Trophoblast cell (in vitro differentiated cells and primary cell): ENCODE data around the gene PDLIM5.

ENCODE experiments used
- DNase-seq, 2 donors: peaks; one replicate each; pipeline ENCODE4 v3.0.0-alpha.2; 2016
- H2AFZ ChIP-seq: 2 replicates; pipeline ENCODE4 v1.6.1; 2013; ENCODE audit warnings: low read length, moderate library complexity, mild to moderate bottlenecking; ENCODE audit not compliant: insufficient read depth, poor library complexity
- H2AK5ac ChIP-seq: 2 replicates; pipeline ENCODE4 v1.6.1; 2013; ENCODE audit warnings: mild to moderate bottlenecking, low read length
- H2BK120ac ChIP-seq: 2 replicates; pipeline ENCODE4 v1.6.1; 2013; ENCODE audit warnings: low read length, mild to moderate bottlenecking, moderate library complexity; ENCODE audit not compliant: insufficient read depth, poor library complexity
- H2BK12ac ChIP-seq: 2 replicates; pipeline ENCODE4 v1.6.1; 2013; ENCODE audit warnings: mild to moderate bottlenecking, low read length, moderate library complexity
- H2BK5ac ChIP-seq: 2 replicates; pipeline ENCODE4 v1.6.1; 2013; ENCODE audit warnings: low read length, low read depth, moderate library complexity, mild to moderate bottlenecking; ENCODE audit not compliant: poor library complexity
- H3K14ac ChIP-seq: 2 replicates; pipeline ENCODE4 v1.6.1; 2013; ENCODE audit warnings: mild to moderate bottlenecking, low read length
- H3K18ac ChIP-seq: 2 replicates; pipeline ENCODE4 v1.6.1; 2013; ENCODE audit warnings: mild to moderate bottlenecking, low read length
- H3K23ac ChIP-seq: 2 replicates; pipeline ENCODE4 v1.6.1; 2013; ENCODE audit warnings: low read length
- H3K27ac ChIP-seq: 2 replicates; pipeline ENCODE4 v1.5.1; 2013; ENCODE audit warnings: low read depth, mild to moderate bottlenecking, inconsistent platforms, low read length, moderate library complexity
- H3K27me3 ChIP-seq: 2 replicates; pipeline ENCODE4 v1.6.1; 2013; ENCODE audit warnings: inconsistent platforms, mild to moderate bottlenecking, low read length, moderate library complexity; ENCODE audit not compliant: insufficient read depth
- H3K36me3 ChIP-seq, 2 experiments: 1 replicate in 1 of 2; 2 replicates in 1 of 2; pipeline ENCODE4 v1.6.1; 2013; ENCODE audit warnings: low read length in 2 of 2, mild to moderate bottlenecking in 2 of 2, moderate library complexity in 1 of 2; ENCODE audit not compliant: insufficient read depth in 2 of 2, control insufficient read depth in 1 of 2
- H3K4ac ChIP-seq: 2 replicates; pipeline ENCODE4 v1.6.1; 2013; ENCODE audit warnings: low read depth, mild to moderate bottlenecking, low read length, moderate library complexity
- H3K4me1 ChIP-seq, 2 experiments: 1 replicate in 1 of 2; 2 replicates in 1 of 2; pipeline ENCODE4 v1.6.1; 2013; ENCODE audit warnings: low read length in 2 of 2, mild to moderate bottlenecking in 2 of 2, moderate library complexity in 1 of 2; ENCODE audit not compliant: insufficient read depth in 2 of 2, control insufficient read depth in 1 of 2
- H3K4me2 ChIP-seq: 2 replicates; pipeline ENCODE4 v1.6.1; 2013; ENCODE audit warnings: inconsistent platforms, mild to moderate bottlenecking, low read length, moderate library complexity
- H3K4me3 ChIP-seq: 2 replicates; pipeline ENCODE4 v1.5.1; 2013; ENCODE audit warnings: mild to moderate bottlenecking, low read depth, low read length, inconsistent platforms
- H3K79me1 ChIP-seq: one replicate; pipeline ENCODE4 v1.6.1; 2013; ENCODE audit warnings: low read length
- H3K79me2 ChIP-seq: 2 replicates; pipeline ENCODE4 v1.6.1; 2013; ENCODE audit warnings: low read length, mild to moderate bottlenecking; ENCODE audit not compliant: control insufficient read depth, insufficient read depth, poor library complexity
- H3K9ac ChIP-seq: 2 replicates; pipeline ENCODE4 v1.6.1; 2013; ENCODE audit warnings: mild to moderate bottlenecking, low read length
- H3K9me3 ChIP-seq: 2 replicates; pipeline ENCODE4 v1.6.1; 2013; ENCODE audit warnings: low read depth, mild to moderate bottlenecking, control low read depth, inconsistent platforms, low read length; ENCODE audit not compliant: insufficient read depth
- H4K12ac ChIP-seq: 2 replicates; pipeline ENCODE4 v1.6.1; 2013; ENCODE audit warnings: low read depth, mild to moderate bottlenecking, low read length, moderate library complexity
- H4K8ac ChIP-seq: 2 replicates; pipeline ENCODE4 v1.6.1; 2013; ENCODE audit warnings: low read depth, mild to moderate bottlenecking, low read length, moderate library complexity
- H4K91ac ChIP-seq: one replicate; pipeline ENCODE4 v1.6.1; 2013; ENCODE audit warnings: low read depth, mild to moderate bottlenecking, low read length, moderate library complexity
- WGBS: extraction: QIAGEN DNeasy Blood & Tissue Kit; methylation state at CpG from one replicate; pipeline ENCODE4 v1.1.7; 2013; ENCODE audit warnings: missing lambda C conversion rate; ENCODE audit not compliant: insufficient read length, insufficient coverage; ENCODE audit errors: extremely low coverage; 5-methylcytosine and 5-hydroxymethylcytosine counted together

Gene PDLIM5

GRCh38 chr4:94426783-94427182, 25.0 kb upstream of the PDLIM5 start:
- H3K79me1 ChIP-seq = no peaks in the 10 kb centered on the region
- no peak overlapping the region for H3K23ac ChIP-seq
- H2AK5ac ChIP-seq = no peak overlapping the region
- no peak overlapping the region for H4K12ac ChIP-seq
- H4K91ac ChIP-seq = no peak overlapping the region
- H3K18ac ChIP-seq = no peak overlapping the region
- no peak overlapping the region for H3K4me2 ChIP-seq
- no CpG with 5 or more reads among the region's 1 CpG for WGBS
- H3K4ac ChIP-seq = no peak overlapping the region
- H3K4me1 ChIP-seq = no peaks in the 10 kb centered on the region
- no peak overlapping the region for H4K8ac ChIP-seq
- H3K36me3 ChIP-seq = no peaks in the 10 kb centered on the region
- H3K79me2 ChIP-seq = no peaks in the 10 kb centered on the region
- H2BK5ac ChIP-seq = no peak overlapping the region
- H2AFZ ChIP-seq = no peak overlapping the region
- no peaks in the 10 kb centered on the region for H3K27me3 ChIP-seq
- H3K14ac ChIP-seq = no peak overlapping the region
- H3K9ac ChIP-seq = no peak overlapping the region
- H2BK12ac ChIP-seq = no peak overlapping the region
- H3K27ac ChIP-seq = no peak overlapping the region
- DNase-seq = no peak
- H3K4me3 ChIP-seq = no peak overlapping the region
- peaks cover 3% of the 10 kb centered on the region for H3K9me3 ChIP-seq
- no peak overlapping the region for H2BK120ac ChIP-seq

GRCh38 chr4:94428884-94429283, 22.9 kb upstream of the PDLIM5 start:
- Histone ChIP-seq H3K27ac (no peak overlapping the region), H4K91ac (no peak overlapping the region), H3K9me3 (peaks cover 3% of the 10 kb centered on the region), H2BK5ac (no peak overlapping the region), H3K79me2 (no peaks in the 10 kb centered on the region), H2BK120ac (no peak overlapping the region), H3K18ac (no peak overlapping the region), H2AFZ (no peak overlapping the region), H3K9ac (no peak overlapping the region), H4K8ac (no peak overlapping the region), H3K4ac (no peak overlapping the region), H3K27me3 (no peaks in the 10 kb centered on the region), H4K12ac (no peak overlapping the region), H3K4me3 (no peak overlapping the region), H3K4me1 (no peaks in the 10 kb centered on the region), H3K14ac (no peak overlapping the region), H3K79me1 (no peaks in the 10 kb centered on the region), H3K4me2 (no peak overlapping the region), H3K23ac (no peak overlapping the region), H2BK12ac (no peak overlapping the region), H2AK5ac (no peak overlapping the region), H3K36me3 (no peaks in the 10 kb centered on the region)
- peak in 1 of 2 donors; percentile 25 for DNase-seq
- no CpG with 5 or more reads among the region's 1 CpG for WGBS

GRCh38 chr4:94430406-94430805, 21.3 kb upstream of the PDLIM5 start:
- H3K4me1 ChIP-seq = no peaks in the 10 kb centered on the region
- no peak overlapping the region for H2AK5ac ChIP-seq
- H3K4me2 ChIP-seq = no peak overlapping the region
- WGBS = no CpG with 5 or more reads among the region's 6 CpGs
- H2BK120ac ChIP-seq = no peak overlapping the region
- H4K8ac ChIP-seq = no peak overlapping the region
- H4K12ac ChIP-seq = no peak overlapping the region
- H3K23ac ChIP-seq = no peak overlapping the region
- H3K14ac ChIP-seq = no peak overlapping the region
- peak; percentile 51 to 93 for DNase-seq
- no peak overlapping the region for H4K91ac ChIP-seq
- no peak overlapping the region for H3K18ac ChIP-seq
- no peak overlapping the region for H3K4ac ChIP-seq
- H3K36me3 ChIP-seq = no peaks in the 10 kb centered on the region
- H3K9ac ChIP-seq = no peak overlapping the region
- H2BK12ac ChIP-seq = no peak overlapping the region
- no peak overlapping the region for H2BK5ac ChIP-seq
- no peak overlapping the region for H3K27ac ChIP-seq
- H2AFZ ChIP-seq = no peak overlapping the region
- no peaks in the 10 kb centered on the region for H3K79me1 ChIP-seq
- peaks cover 3% of the 10 kb centered on the region for H3K9me3 ChIP-seq
- H3K4me3 ChIP-seq = no peak overlapping the region
- no peaks in the 10 kb centered on the region for H3K79me2 ChIP-seq
- no peaks in the 10 kb centered on the region for H3K27me3 ChIP-seq

GRCh38 chr4:94431388-94431787, 20.4 kb upstream of the PDLIM5 start:
- Histone ChIP-seq H3K23ac (no peak overlapping the region), H3K4me1 (no peaks in the 10 kb centered on the region), H3K79me2 (no peaks in the 10 kb centered on the region), H4K91ac (no peak overlapping the region), H3K9me3 (no peaks in the 10 kb centered on the region), H3K18ac (no peak overlapping the region), H2BK120ac (no peak overlapping the region), H3K79me1 (no peaks in the 10 kb centered on the region), H2BK5ac (no peak overlapping the region), H3K27me3 (no peaks in the 10 kb centered on the region), H4K12ac (no peak overlapping the region), H2BK12ac (no peak overlapping the region), H3K4ac (no peak overlapping the region), H4K8ac (no peak overlapping the region), H3K9ac (no peak overlapping the region), H3K14ac (no peak overlapping the region), H3K27ac (no peak overlapping the region), H3K36me3 (no peaks in the 10 kb centered on the region), H2AFZ (no peak overlapping the region), H2AK5ac (no peak overlapping the region), H3K4me3 (no peak overlapping the region), H3K4me2 (no peak overlapping the region)
- no peak for DNase-seq
- WGBS = no CpG with 5 or more reads among the region's 3 CpGs
